Large intestine (tissue), 3 donors: ENCODE results near the gene SGCD. TPM values are rescaled to one million over a fixed set of nuclear protein-coding genes. Genes with fewer than 3 reads are reported as not detected.

Experiments
- DNase-seq, 2 donors: peaks; one replicate each; pipeline versions ENCODE4 v3.0.0 to v3.0.0-alpha.2; 2013
- H3K27ac ChIP-seq: one replicate; pipeline ENCODE4 v1.5.1; 2013; ENCODE audit warnings: low read length
- H3K27me3 ChIP-seq: 2 replicates; pipeline ENCODE4 v1.6.1; 2013; ENCODE audit warnings: low read length; ENCODE audit not compliant: control insufficient read depth, insufficient read depth
- H3K36me3 ChIP-seq: 2 replicates; pipeline ENCODE4 v1.6.1; 2013; ENCODE audit warnings: low read length; ENCODE audit not compliant: control insufficient read depth, insufficient read depth
- H3K4me1 ChIP-seq: one replicate; pipeline ENCODE4 v1.6.1; 2013; ENCODE audit warnings: low read length; ENCODE audit not compliant: control insufficient read depth, insufficient read depth
- H3K4me3 ChIP-seq: one replicate; pipeline ENCODE4 v1.5.1; 2013; ENCODE audit warnings: low read length
- H3K9me3 ChIP-seq: one replicate; pipeline ENCODE4 v1.6.1; 2013; ENCODE audit warnings: mild to moderate bottlenecking, low read depth, low read length, moderate library complexity; ENCODE audit not compliant: control insufficient read depth
- WGBS: methylation state at CpG from one replicate; pipeline ENCODE4 v1.1.5; 2013; ENCODE audit warnings: low lambda C conversion rate; ENCODE audit not compliant: insufficient coverage; 5-methylcytosine and 5-hydroxymethylcytosine counted together
- polyA plus RNA-seq: library from polyadenylated mRNA; unstranded; fragments of 120-200 nt; gene quantifications from one replicate; pipeline ENCODE4 v1.2.1, GENCODE V29; 2013

SGCD gene
- polyA plus RNA-seq, 1 donor = 9.0 TPM

DNA sequence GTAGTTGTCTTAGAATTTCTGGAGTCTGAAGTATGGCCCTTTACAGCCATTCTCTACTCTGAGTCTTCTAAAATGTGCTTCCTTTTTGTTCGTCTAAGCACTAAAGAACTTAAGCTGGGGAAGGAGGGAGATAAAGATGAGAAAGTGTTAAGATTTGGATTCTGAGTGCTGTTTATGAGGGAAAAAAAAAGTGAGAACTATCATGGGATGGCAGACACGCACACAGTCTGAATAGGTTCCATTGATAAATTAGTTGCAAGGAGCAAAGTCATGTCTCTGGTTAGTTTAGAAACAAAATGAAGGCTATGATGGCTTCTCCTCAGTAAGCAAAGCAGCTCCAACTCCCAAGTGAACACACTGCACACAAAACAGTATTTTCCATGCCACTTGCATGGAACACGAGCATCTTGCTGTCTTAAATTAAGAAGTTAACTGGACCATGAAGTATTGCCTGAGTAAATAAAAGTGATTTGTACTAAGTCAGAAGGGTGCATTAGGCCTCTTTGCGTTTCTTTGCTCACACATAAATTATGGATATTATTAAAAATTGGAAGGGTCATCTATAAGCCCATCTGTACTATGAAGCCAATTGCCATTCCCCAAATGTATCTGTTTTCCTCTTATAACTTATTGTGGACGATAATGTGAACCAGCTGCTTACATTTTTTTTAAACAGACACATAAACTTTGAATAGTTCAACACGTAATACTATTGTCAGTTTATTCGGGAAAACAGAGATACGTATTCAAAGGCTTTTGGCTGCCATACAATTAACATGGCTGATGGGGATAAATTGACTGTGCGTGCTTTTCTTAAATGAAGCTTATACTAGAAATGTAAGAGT, 199.3 kb downstream of the SGCD start:
- 92% methylated on average over 2 of the region's 9 CpGs for WGBS
- Histone ChIP-seq H3K4me3 (no peak overlapping the region), H3K27me3 (no peaks in the 10 kb centered on the region), H3K9me3 (no peaks in the 10 kb centered on the region), H3K36me3 (no peaks in the 10 kb centered on the region), H3K4me1 (no peaks in the 10 kb centered on the region), H3K27ac (no peak overlapping the region)
- peak; percentile 29 to 34 for DNase-seq

DNA sequence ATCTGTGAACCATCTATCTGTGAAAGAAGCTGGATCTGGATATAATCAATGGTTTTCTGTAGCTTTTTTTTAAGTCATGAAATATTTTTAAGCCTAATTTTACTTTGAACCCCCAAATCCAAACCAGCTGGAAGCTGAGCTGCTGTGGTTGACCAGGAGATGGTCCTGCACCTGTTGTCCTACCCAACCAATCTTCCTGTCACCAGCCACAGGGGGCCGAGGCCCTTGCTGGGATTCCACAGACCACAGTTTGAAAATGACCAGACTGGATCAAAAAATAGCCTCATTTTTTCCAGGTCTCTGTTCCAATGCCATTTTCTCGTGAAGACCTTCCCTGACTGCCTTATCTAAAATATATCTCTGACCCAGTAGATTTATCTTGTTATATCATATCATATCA, 200.6 kb downstream of the SGCD start:
- H3K4me1 ChIP-seq = no peaks in the 10 kb centered on the region
- no peaks in the 10 kb centered on the region for H3K27me3 ChIP-seq
- H3K9me3 ChIP-seq = no peaks in the 10 kb centered on the region
- no peaks in the 10 kb centered on the region for H3K36me3 ChIP-seq
- DNase-seq = no peak
- no peak overlapping the region for H3K4me3 ChIP-seq
- 100% methylated on average over 1 of the region's 2 CpGs for WGBS
- no peak overlapping the region for H3K27ac ChIP-seq

DNA sequence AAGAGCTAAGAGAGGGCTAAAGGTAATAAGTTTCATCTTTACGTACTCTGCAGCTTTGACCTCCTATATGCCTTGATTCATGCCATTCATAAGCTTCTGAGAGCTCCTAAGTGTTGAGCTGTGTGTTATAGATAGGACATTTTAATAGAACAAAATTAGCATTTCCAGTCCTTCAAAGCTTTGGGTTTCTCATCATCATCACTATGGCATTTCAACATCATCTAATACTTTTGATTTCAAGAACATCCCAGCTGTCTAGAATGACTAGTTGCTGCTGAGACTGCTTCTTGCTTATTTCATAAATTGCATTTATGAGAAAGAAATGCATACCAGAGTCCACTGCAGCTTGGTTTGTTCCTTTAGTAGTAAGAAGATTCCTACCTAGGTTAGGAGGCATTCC, 201.7 kb downstream of the SGCD start:
- no peak overlapping the region for H3K27ac ChIP-seq
- no peak for DNase-seq
- no CpG with 5 or more reads among the region's 1 CpG for WGBS
- no peaks in the 10 kb centered on the region for H3K4me1 ChIP-seq
- H3K4me3 ChIP-seq = no peak overlapping the region
- no peaks in the 10 kb centered on the region for H3K36me3 ChIP-seq
- no peaks in the 10 kb centered on the region for H3K9me3 ChIP-seq
- no peaks in the 10 kb centered on the region for H3K27me3 ChIP-seq

DNA sequence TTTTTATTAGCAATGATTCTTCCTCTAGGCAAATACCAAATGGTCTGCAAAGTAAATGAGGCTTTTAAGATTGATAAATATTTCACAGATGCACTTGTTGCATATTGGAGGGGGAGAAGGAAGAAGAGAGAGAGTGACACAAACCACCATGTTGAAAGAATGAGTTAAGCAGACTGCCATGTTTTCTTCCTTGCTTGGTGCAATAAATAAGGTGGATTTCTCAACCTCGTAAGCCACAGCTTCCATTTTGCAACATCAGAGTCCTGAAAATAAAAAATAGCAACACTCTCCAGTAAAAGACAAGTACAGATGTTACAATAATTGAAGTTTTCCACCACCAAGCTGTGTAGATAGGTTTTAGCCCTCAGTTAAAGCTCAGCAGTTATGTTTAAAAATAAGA, 202.9 kb downstream of the SGCD start:
- Histone ChIP-seq H3K36me3 (no peaks in the 10 kb centered on the region), H3K27me3 (no peaks in the 10 kb centered on the region), H3K4me1 (no peaks in the 10 kb centered on the region), H3K4me3 (no peak overlapping the region), H3K9me3 (no peaks in the 10 kb centered on the region), H3K27ac (no peak overlapping the region)
- no CpG with 5 or more reads among the region's 1 CpG for WGBS
- no peak for DNase-seq

DNA sequence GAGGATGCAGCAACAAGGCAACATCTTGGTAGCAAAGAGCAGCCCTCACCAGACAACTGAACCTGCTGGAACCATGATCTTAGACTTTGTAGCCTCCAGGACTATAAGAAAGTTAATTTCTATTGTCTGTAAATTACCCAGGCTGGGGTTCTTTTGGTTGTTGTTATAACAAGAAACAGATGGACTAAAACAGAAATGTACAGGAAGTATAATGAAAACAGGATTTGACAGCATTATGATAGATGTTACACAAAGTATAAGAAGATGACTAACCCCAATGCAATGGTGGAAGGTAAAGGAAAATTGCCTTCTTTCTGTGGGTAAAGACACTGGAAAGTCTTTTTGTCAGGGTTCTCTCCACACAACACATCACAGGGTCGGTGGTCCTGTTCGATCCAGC, 204.2 kb downstream of the SGCD start:
- H3K27me3 ChIP-seq = no peaks in the 10 kb centered on the region
- DNase-seq = no peak
- no peaks in the 10 kb centered on the region for H3K4me1 ChIP-seq
- H3K27ac ChIP-seq = no peak overlapping the region
- H3K36me3 ChIP-seq = no peaks in the 10 kb centered on the region
- H3K4me3 ChIP-seq = no peak overlapping the region
- H3K9me3 ChIP-seq = no peaks in the 10 kb centered on the region
- no CpG with 5 or more reads among the region's 2 CpGs for WGBS

DNA sequence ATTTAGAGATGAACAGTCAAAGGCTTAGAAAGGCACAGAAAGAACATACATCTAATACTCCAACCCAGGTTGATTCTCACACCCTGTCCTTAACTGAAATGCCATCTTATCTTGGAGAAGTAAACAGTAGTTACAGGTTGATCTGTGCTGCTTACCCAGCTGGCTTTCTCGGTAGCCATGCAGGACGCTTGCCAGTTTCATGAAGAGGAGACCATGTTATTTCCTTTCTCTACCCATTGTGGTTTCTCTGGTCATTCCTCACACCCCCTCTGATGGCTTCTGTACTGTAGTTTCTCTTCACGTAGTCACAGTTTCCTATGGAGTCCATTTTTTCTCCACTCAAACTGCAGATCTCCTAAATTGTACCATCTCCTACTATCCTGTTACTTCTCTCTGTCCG, 206.0 kb downstream of the SGCD start:
- whole genome bisulfite sequencing = 40% methylated on average over 2 of the region's 4 CpGs

DNA sequence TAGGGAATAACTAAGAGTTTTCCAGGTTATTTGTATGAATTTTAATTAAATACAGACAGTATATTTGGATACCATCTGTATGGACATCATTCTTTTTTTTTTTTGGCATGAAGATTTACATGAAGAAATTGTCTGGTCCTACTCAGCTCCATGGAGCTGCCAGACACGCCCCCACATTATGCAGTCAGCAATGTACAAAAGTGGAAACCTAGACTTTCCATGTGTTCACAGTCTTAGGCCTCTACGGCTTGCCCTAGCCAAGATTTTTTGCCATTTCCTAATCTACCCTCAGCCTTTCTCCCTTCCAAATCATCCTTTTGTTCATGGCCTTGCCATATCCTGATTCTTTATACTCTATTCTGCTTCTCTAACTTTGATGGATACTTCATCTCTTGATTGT, 207.1 kb downstream of the SGCD start:
- H3K4me3 ChIP-seq = no peak overlapping the region
- H3K9me3 ChIP-seq = no peaks in the 10 kb centered on the region
- no peaks in the 10 kb centered on the region for H3K27me3 ChIP-seq
- no peak overlapping the region for H3K27ac ChIP-seq
- no peaks in the 10 kb centered on the region for H3K4me1 ChIP-seq
- no peaks in the 10 kb centered on the region for H3K36me3 ChIP-seq
- DNase-seq = no peak
- 100% methylated on average over 1 of the region's 2 CpGs for WGBS

More for the DNA sequence above, 206.0 kb downstream of the SGCD start:
- H3K27ac ChIP-seq = no peak overlapping the region
- no peaks in the 10 kb centered on the region for H3K27me3 ChIP-seq
- H3K4me3 ChIP-seq = no peak overlapping the region
- H3K36me3 ChIP-seq = no peaks in the 10 kb centered on the region
- H3K4me1 ChIP-seq = no peaks in the 10 kb centered on the region
- DNase-seq = no peak
- H3K9me3 ChIP-seq = no peaks in the 10 kb centered on the region

DNA sequence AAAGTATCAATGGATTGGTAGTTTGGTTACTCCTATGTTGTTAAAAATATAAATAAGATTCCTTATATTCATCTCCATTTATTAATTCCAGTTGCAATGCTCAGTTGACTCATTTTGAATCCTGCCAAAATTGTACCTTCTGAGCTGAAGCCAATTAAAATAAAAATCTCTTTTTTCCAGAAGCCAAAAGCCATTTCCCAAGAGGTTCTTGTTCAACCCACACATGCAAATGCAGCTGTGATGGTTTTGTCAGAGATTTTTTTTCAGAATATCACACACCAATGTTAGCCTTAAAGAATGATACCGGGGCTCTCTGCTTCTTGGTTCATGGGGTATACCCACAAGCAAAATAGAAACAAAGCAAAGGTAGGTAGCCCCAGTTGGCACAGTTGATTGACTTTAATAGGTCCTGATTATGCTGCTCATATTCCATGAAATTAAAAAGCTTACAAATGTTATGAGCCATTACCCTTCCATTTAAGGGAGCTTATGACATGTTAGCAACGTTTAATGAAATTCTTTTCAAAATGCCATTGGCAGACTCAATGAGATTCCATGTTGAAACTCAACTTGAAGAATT, 208.0 kb downstream of the SGCD start:
- Histone ChIP-seq H3K4me3 (no peak overlapping the region), H3K27me3 (no peaks in the 10 kb centered on the region), H3K9me3 (no peaks in the 10 kb centered on the region), H3K4me1 (no peaks in the 10 kb centered on the region), H3K27ac (no peak overlapping the region), H3K36me3 (no peaks in the 10 kb centered on the region)
- WGBS = 80% methylated on average over 1 of the region's 2 CpGs
- DNase-seq = no peak

DNA sequence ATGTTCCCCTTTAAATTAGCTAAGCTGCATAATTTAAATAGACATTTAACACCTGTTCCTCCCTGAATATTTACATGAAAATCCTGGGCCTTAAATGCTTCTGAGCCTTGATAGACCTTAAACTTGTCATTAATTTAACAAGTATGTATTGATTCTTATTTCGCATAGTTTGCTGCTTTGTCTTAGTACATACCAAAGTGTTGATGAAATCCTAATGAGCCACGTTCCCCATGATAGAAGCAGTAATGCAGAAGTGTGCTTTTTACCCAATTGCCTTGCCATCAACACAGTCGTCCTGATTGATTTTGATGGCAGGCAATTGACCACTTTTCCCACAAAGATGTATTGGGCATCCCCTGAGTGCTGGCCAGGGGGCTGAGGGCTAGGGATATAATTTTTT, 213.5 kb downstream of the SGCD start:
- Histone ChIP-seq H3K27ac (no peak overlapping the region), H3K36me3 (no peaks in the 10 kb centered on the region), H3K4me1 (no peaks in the 10 kb centered on the region), H3K4me3 (no peak overlapping the region), H3K27me3 (no peaks in the 10 kb centered on the region), H3K9me3 (no peaks in the 10 kb centered on the region)
- WGBS = no CpG with 5 or more reads among the region's 3 CpGs
- no peak for DNase-seq

DNA sequence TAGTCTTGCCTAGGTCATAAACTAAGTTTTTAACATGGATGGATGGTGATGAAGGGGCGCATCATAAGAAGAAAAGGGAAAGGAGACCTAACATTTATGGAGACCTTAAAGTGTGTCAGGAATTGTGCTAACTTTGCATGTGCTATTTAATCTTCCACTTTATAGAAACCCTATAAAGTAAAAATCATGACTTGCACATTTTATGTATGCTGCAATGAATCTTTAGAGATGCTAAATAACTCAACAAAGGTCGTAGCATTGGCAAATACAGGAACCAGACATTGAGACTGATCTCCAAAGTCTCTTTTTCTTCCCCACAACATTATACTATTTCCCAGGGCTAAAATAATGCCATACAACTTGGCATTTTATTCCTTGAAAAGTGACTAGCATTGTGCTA, 214.6 kb downstream of the SGCD start:
- no CpG with 5 or more reads among the region's 2 CpGs for WGBS
- DNase-seq = no peak
- H3K36me3 ChIP-seq = no peaks in the 10 kb centered on the region
- H3K27ac ChIP-seq = no peak overlapping the region
- no peaks in the 10 kb centered on the region for H3K4me1 ChIP-seq
- no peaks in the 10 kb centered on the region for H3K27me3 ChIP-seq
- H3K4me3 ChIP-seq = no peak overlapping the region
- no peaks in the 10 kb centered on the region for H3K9me3 ChIP-seq
